Endometrial microvascular endothelial cells (primary cell): ENCODE measurements around the gene IL18RAP. TPM values are rescaled to one million over a fixed set of nuclear protein-coding genes. Genes with fewer than 3 reads are reported as not detected.

Source experiments
- in situ Hi-C: cut with HindIII; loops from 2 replicates; pipeline ENCODE4 v1.10.0; 2017; ENCODE audit warnings: low sequenced_read_pairs, low pct_unique_long_range_greater_than_20kb; ENCODE audit errors: inconsistent ontology term
- total RNA-seq: library from RNA; depleted of rRNA; stranded (reverse); fragments of >200 nt; gene quantifications from one replicate; pipeline ENCODE4 v1.2.3, GENCODE V29; 2015; ENCODE audit errors: inconsistent ontology term

The IL18RAP gene
- total RNA-seq: not detected

- in situ Hi-C loops: no loop called here
Measured at GRCh38 chr2:102422910-102423309, at the start of gene IL18RAP. TSS of gene IL18RAP (plus strand) at chr2:102423160. CDS start at chr2:102423278, 118 bp downstream.

GRCh38 chr2:102376052-102376591 lies 46.8 kb upstream of the IL18RAP start:
- in situ Hi-C loops: no loop called here

DNA sequence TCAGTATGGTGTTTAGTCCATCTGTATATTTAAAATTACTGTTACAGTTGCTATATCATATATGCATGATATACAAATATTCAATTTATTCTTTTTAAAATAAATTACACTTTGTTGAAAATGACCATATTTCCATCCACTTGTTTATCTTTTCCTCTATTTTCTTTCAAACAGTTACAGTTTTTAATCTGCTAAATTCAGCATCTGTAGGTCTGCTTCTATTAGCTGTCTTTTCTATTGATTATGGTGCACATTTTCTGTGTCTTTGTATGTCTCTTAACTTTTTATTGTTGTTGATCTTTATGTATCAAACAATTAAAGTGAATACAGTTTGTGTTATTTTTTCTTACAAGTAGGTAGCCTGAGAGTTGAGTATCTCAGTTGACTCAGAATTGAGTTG lies 39.2 kb upstream of the IL18RAP start:
- in situ Hi-C loops: no loop called here

- in situ Hi-C loops: no loop called here
Measured at GRCh38 chr2:102385522-102385921, 37.4 kb upstream of the IL18RAP start.

- in situ Hi-C loops: no loop called here
Measured at GRCh38 chr2:102386004-102386403, 37.0 kb upstream of the IL18RAP start.

DNA sequence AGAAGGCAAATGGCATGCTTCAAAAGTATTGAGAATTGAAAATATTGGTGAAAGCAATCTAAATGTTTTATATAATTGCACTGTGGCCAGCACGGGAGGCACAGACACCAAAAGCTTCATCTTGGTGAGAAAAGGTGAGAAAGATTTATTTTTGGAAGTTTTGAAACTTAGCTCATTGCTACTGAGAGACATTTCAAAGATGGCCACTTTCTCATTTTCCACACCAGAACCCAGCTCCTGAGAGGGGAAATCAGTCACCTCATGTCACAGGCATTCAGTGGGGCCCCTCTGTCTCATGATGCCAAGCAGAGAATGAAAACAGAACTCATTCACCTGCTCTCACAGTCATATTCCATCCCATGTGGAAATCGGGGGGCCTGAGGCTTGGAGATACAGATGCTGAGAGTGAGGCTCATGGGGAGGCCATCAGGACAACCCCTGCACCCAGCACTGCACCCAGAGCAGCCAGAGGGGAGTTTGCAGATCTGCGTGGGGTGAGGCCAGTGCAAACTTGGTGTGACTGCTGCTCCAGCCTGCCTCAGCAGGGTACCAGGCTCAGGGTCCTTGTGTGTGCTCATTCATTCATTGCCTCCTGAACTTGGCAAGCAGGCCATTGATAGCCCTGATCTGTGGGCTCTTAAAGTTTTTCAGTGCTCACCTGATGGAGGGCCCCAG lies 36.0 kb upstream of the IL18RAP start:
- in situ Hi-C loops: no loop called here

- in situ Hi-C loops: no loop called here
Measured at GRCh38 chr2:102387763-102388546, 35.0 kb upstream of the IL18RAP start.

DNA sequence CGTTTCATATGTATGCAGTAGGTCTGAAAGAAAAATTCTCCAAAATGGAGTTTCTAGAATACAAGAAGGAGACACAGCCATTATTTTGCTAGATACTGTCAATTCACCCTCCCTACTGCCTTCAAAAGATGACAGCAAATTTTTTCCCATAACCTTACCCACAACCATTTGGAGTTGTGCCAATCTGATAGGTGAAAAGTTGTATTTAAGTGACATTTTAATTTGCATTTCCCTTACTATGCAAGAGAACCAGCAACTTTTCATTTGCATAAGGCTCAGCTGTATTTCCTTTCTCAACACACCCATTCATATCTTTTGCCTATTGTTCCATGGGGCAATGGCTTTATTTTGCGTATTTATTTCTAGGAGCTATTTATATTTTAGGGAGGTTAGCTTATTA lies 31.4 kb upstream of the IL18RAP start:
- in situ Hi-C loops: no loop called here

DNA sequence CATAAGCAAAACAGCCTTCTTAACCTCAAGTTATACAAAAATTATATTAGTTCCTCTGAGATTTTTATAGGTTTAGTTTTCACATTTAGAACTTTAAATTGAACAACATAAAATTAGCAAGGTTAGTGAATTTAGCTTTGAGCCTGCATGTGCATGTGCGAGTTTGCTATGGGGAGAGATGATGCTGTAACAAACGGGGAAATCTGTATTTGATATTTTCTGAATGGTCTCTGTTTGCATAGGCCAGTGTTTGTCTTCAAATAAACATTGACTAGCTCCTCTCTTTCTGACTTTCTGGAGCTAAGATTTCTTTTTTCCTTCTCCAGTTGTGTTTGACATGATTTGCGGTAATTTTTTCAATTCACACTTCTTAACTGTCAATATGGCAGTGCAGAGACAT lies 30.9 kb upstream of the IL18RAP start:
- in situ Hi-C loops: no loop called here

- in situ Hi-C loops: no loop called here
Measured at GRCh38 chr2:102392942-102393341, 30.0 kb upstream of the IL18RAP start.

- in situ Hi-C loops: no loop called here
Measured at GRCh38 chr2:102396012-102396411, 26.9 kb upstream of the IL18RAP start.

- in situ Hi-C loops: no loop called here
Measured at GRCh38 chr2:102397209-102397608, 25.8 kb upstream of the IL18RAP start.

- in situ Hi-C loops: no loop called here
Measured at GRCh38 chr2:102399499-102400141, 23.3 kb upstream of the IL18RAP start.

GRCh38 chr2:102401456-102401855 lies 21.5 kb upstream of the IL18RAP start:
- in situ Hi-C loops: no loop called here

DNA sequence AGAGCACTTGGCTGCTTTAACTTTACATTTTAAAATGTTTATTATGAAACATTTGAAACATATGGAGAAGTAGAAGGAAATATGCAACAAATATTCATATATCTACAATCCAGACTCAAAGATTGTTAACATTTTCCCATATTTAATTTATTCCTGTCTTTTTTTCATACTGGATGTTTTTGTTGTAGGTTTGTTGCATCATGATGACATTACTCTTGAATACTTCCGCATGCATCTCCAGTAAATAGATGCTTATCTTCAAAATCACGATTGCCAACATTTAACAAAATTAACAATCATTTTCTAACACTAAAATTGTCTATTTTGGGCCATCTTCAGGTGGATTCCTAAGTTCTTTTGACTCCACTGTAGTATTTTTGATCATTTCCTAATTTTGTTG lies 21.1 kb upstream of the IL18RAP start:
- in situ Hi-C loops: no loop called here

DNA sequence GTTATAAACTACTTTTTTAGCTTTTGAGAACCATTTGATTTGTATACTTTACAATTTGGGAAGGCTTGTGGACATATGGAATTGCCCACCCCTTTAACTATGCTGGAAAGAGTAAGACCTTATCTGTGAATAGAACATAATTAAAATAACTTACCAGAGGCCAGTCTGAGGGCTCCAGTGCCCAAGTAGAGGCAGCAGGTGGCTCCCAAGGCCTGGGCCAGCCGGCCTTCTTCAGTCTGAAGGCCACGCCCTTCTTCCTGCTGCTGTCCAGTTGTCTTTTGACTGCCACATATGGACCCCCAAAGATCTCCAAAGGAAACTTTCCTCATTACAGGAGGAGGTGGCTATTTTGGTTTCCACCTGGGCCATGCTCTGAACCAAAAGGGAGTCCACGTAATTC lies 12.0 kb upstream of the IL18RAP start:
- in situ Hi-C loops: no loop called here

DNA sequence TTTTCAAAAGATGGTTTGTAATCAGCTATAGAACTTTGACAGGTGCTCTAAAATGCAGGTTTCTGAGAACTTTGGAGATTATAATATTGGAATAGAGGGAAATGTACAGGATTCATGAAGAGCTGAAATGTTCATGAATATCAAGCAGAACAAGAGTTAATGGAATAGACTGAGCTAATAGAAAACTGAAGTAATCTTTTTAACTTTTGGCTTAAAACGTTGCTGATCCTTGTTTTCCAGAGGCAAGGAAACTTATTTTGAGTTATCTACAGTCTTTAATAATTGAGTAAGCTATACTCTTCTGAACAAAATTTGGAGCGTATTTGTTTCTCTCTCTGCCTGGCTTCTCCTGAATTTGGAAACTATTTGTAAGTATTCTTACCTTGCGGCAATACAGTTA lies 10.8 kb upstream of the IL18RAP start:
- in situ Hi-C loops: no loop called here

- in situ Hi-C loops: no loop called here
Measured at GRCh38 chr2:102417946-102418345, 5.0 kb upstream of the IL18RAP start.

GRCh38 chr2:102418421-102418961 lies 4.5 kb upstream of the IL18RAP start:
- in situ Hi-C loops: no loop called here
